Measurements from ENCODE around the gene TAF11. TPM values are rescaled to one million over a fixed set of nuclear protein-coding genes. Genes with fewer than 3 reads are reported as not detected.

The TAF11 gene
- total RNA-seq, 4 donors from 2014 or later, result 16.9 to 33.9 (median 26.4) TPM

- H3K27me3 ChIP-seq, result no peaks in the 10 kb centered on the region
- peaks cover 6% of the 10 kb centered on the region for H3K4me1 ChIP-seq
- WGBS, result 91% methylated on average over 1 of the region's 1 CpG
- DNase-seq (ENCODE audit: low spot score in 2 of 2), result no peak
- H3K27ac ChIP-seq, result no peak overlapping the region
- H3K4me3 ChIP-seq, result no peak overlapping the region
- no peak for TF ChIP-seq CTCF (IDR thresholded peaks at IDR 0.05)
- TF ChIP-seq POLR2AphosphoS5 (IDR thresholded peaks at IDR 0.05), result no peak
- no peak for TF ChIP-seq POLR2A (IDR thresholded peaks at IDR 0.05)
- TF ChIP-seq EP300 (IDR thresholded peaks at IDR 0.05), result no peak
- no peaks in the 10 kb centered on the region for H3K9me3 ChIP-seq
- H3K36me3 ChIP-seq, result no peaks in the 10 kb centered on the region
These were observed 9.3 kb upstream of the TAF11 start for GRCh38 chr6:34897130-34897529.

- DNase-seq (ENCODE audit: low spot score in 2 of 2), result no peak
- no peak overlapping the region for H3K27ac ChIP-seq
- no peaks in the 10 kb centered on the region for H3K36me3 ChIP-seq
- no peaks in the 10 kb centered on the region for H3K9me3 ChIP-seq
- no peaks in the 10 kb centered on the region for H3K27me3 ChIP-seq
- TF ChIP-seq CTCF (IDR thresholded peaks at IDR 0.05) (no peak), POLR2A (IDR thresholded peaks at IDR 0.05) (no peak), POLR2AphosphoS5 (IDR thresholded peaks at IDR 0.05) (no peak), EP300 (IDR thresholded peaks at IDR 0.05) (no peak)
- peaks cover 30% of the 10 kb centered on the region for H3K4me1 ChIP-seq
- WGBS, result 93% methylated on average over 1 of the region's 1 CpG
- no peak overlapping the region for H3K4me3 ChIP-seq
These were observed 6.9 kb upstream of the TAF11 start for GRCh38 chr6:34894693-34895092.

GRCh38 chr6:34891296-34891695 is 3.5 kb upstream of the TAF11 start:
- peaks cover 47% of the 10 kb centered on the region for H3K4me1 ChIP-seq
- H3K27ac ChIP-seq, result peak overlapping the region; percentile 31
- DNase-seq (ENCODE audit: low spot score in 2 of 2), result no peak
- peak overlapping the region; percentile 98 for H3K4me3 ChIP-seq
- no peaks in the 10 kb centered on the region for H3K27me3 ChIP-seq
- no peak for TF ChIP-seq POLR2AphosphoS5 (IDR thresholded peaks at IDR 0.05)
- no peak for TF ChIP-seq POLR2A (IDR thresholded peaks at IDR 0.05)
- H3K36me3 ChIP-seq, result no peaks in the 10 kb centered on the region
- WGBS, result 97% methylated on average over 2 of the region's 2 CpGs
- no peaks in the 10 kb centered on the region for H3K9me3 ChIP-seq

- H3K9me3 ChIP-seq, result no peaks in the 10 kb centered on the region
- TF ChIP-seq POLR2A (IDR thresholded peaks at IDR 0.05) (no peak), CTCF (IDR thresholded peaks at IDR 0.05) (no peak), POLR2AphosphoS5 (IDR thresholded peaks at IDR 0.05) (no peak), EP300 (IDR thresholded peaks at IDR 0.05) (no peak)
- H3K4me3 ChIP-seq, result peak overlapping the region; percentile 98
- WGBS, result 34% methylated on average over 7 of the region's 7 CpGs
- peaks cover 55% of the 10 kb centered on the region for H3K4me1 ChIP-seq
- no peaks in the 10 kb centered on the region for H3K36me3 ChIP-seq
- DNase-seq (ENCODE audit: low spot score in 2 of 2), result no peak
- no peaks in the 10 kb centered on the region for H3K27me3 ChIP-seq
- H3K27ac ChIP-seq, result peak overlapping the region; percentile 91
These were observed 2.7 kb upstream of the TAF11 start for GRCh38 chr6:34890533-34890925.

- no peaks in the 10 kb centered on the region for H3K27me3 ChIP-seq
These were observed 1.2 kb upstream of the TAF11 start, which contains the start of gene ANKS1A for GRCh38 chr6:34888874-34889555. Gene ANKS1A, plus strand, starts transcription at chr6:34889255. Its CDS starts 148 bp downstream, at chr6:34889403.

More at GRCh38 chr6:34888874-34889555, 1.2 kb upstream of the TAF11 start, which contains the start of gene ANKS1A:
- Histone ChIP-seq H3K4me1 (peaks cover 58% of the 10 kb centered on the region), H3K9me3 (no peaks in the 10 kb centered on the region), H3K36me3 (no peaks in the 10 kb centered on the region), H3K27ac (peak within 1 kb of the TSS; percentile 91), H3K4me3 (peak within 1 kb of the TSS; percentile 98)
- under 1% methylated on average over 19 of the region's 60 CpGs for WGBS
- peak; percentile 91 to 93 for DNase-seq (ENCODE audit: low spot score in 2 of 2)
- TF ChIP-seq POLR2AphosphoS5 (IDR thresholded peaks at IDR 0.05) (peak in 2 of 3 donors; percentile 5 to 58), CTCF (IDR thresholded peaks at IDR 0.05) (no peak), EP300 (IDR thresholded peaks at IDR 0.05) (no peak), POLR2A (IDR thresholded peaks at IDR 0.05) (peak in 1 of 2 donors; percentile 53)
